Prostate gland (tissue), 2 donors: Measurements from ENCODE around the gene ZBTB37. TPM values are rescaled to one million over a fixed set of nuclear protein-coding genes. Genes with fewer than 3 reads are reported as not detected.

Source experiments
- DNase-seq: peaks from one replicate; pipeline ENCODE4 v3.0.0-alpha.2; 2019; ENCODE audit warnings: low spot score
- H3K27ac ChIP-seq, 2 donors: fragments of 200-600 bp; sonication (generic); 2 replicates each; pipeline ENCODE4 v1.5.1; 2017 to 2019
- H3K27me3 ChIP-seq: fragments of 200-600 bp; sonication (generic); replicated peaks from 2 replicates; pipeline ENCODE4 v1.5.1; 2019; ENCODE audit not compliant: insufficient read depth
- H3K36me3 ChIP-seq, 2 donors: fragments of 200-600 bp; sonication (generic); 1 replicate in 1 of 2; 2 replicates in 1 of 2; pipeline versions ENCODE4 v1.5.1 to v1.8.1; 2017 to 2019
- H3K4me1 ChIP-seq: fragments of 200-600 bp; sonication (generic); replicated peaks from 2 replicates; pipeline ENCODE4 v1.5.1; 2019
- H3K4me3 ChIP-seq, 2 donors: fragments of 200-600 bp; sonication (generic); 2 replicates each; pipeline ENCODE4 v1.5.1; 2017 to 2019
- H3K9me3 ChIP-seq: fragments of 200-600 bp; sonication (generic); 2 replicates; pipeline ENCODE4 v1.5.1; 2017
- CTCF ChIP-seq, 4 experiments: fragments of 200-600 bp in 2 of 4; fragments of 450-650 bp in 2 of 4; sonication (generic) in 2 of 4; IDR thresholded peaks; 1 replicate in 3 of 4; 2 replicates in 1 of 4; pipeline ENCODE4 v1.5.1; 2016 to 2019; ENCODE audit warnings: antibody characterized with exemption in 4 of 4, mild to moderate bottlenecking in 2 of 4, moderate library complexity in 2 of 4
- POLR2A ChIP-seq: fragments of 450-650 bp; IDR thresholded peaks from one replicate; pipeline ENCODE4 v1.6.1; 2016; ENCODE audit warnings: antibody characterized with exemption, mild to moderate bottlenecking
- POLR2AphosphoS5 ChIP-seq: sonication (generic); formaldehyde crosslinking; IDR thresholded peaks from one replicate; pipeline ENCODE4 v1.6.1; 2017; ENCODE audit warnings: antibody characterized with exemption
- WGBS: methylation state at CpG from one replicate; pipeline ENCODE4 v1.1.5; 2018; 5-methylcytosine and 5-hydroxymethylcytosine counted together
- intact Hi-C: fragments of 100-400 bp; cut with DNase I; formaldehyde crosslinking; loops from one replicate; pipeline ENCODE4 v1.14.2; 2022
- total RNA-seq, 2 donors: library from RNA; depleted of rRNA; stranded (reverse); fragments of >200 nt; gene quantifications; one replicate each; pipeline ENCODE4 v1.1.0, GENCODE V29; 2016

ZBTB37 gene, protein sequence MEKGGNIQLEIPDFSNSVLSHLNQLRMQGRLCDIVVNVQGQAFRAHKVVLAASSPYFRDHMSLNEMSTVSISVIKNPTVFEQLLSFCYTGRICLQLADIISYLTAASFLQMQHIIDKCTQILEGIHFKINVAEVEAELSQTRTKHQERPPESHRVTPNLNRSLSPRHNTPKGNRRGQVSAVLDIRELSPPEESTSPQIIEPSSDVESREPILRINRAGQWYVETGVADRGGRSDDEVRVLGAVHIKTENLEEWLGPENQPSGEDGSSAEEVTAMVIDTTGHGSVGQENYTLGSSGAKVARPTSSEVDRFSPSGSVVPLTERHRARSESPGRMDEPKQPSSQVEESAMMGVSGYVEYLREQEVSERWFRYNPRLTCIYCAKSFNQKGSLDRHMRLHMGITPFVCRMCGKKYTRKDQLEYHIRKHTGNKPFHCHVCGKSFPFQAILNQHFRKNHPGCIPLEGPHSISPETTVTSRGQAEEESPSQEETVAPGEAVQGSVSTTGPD
- 10 to 100 TPM in 1 of 2 donors, 1 to 10 TPM in 1; 6.6 to 14.7 TPM for total RNA-seq

DNA sequence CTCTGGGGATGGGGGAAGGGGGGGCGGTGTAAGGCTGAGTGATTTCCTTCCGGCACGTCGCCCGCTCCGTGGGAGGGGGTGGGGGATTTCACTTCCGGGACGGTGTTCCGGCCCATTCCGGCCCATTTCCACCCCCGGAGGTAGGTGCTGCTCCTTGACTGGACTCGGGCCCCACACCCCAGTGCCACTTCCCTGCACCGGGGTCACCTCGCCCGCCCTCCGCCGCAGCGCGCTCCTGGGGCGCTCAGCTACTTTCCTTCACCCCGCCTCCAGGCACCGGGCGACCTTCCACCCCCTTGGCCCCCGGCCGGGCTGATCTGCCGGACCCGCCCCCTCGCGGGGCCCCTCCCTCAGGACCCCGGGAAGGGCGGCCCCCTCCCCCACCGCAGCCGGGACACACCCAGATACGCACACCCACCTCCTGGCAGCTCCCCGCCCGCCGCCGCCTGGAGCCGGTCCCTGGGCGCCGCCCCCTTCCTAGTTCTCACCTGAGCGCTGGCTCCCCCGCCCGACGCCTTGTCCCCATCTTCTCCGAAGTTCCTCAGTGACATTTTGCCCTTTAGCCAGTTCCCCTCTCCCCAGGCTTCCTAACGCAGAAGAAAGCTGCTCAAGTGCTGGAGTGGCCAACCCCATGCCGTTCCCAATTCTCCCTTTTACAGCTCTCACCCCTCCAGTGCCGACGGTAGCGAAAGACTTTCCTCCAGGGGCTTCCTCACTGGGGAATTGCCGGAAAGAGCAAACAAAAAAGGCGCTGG lies at the start of gene ZBTB37:
Gene ZBTB37, plus strand, starts transcription at position 115 of the 755 bp plus-strand sequence. CDS start 1,846 bp downstream, outside the sequence.
- DNase-seq: peak; percentile 91
- TF ChIP-seq POLR2A: peak; percentile 54
- TF ChIP-seq POLR2AphosphoS5: no peak
- TF ChIP-seq CTCF (IDR thresholded peaks at IDR 0.05): no peak
- H3K36me3 ChIP-seq: no peaks in the 10 kb centered on the region
- intact Hi-C loops: no loop called here
- H3K27me3 ChIP-seq: no peaks in the 10 kb centered on the region
- peak within 1 kb of the TSS; percentile 98 to 99 for H3K27ac ChIP-seq
- H3K9me3 ChIP-seq: no peaks in the 10 kb centered on the region
- under 1% methylated on average over 41 of the region's 53 CpGs for WGBS
- peaks cover 10% of the 10 kb centered on the region for H3K4me1 ChIP-seq
- H3K4me3 ChIP-seq: peak within 1 kb of the TSS; percentile 79 to 97

- Histone ChIP-seq H3K36me3 (no peaks in the 10 kb centered on the region), H3K27ac (no peak overlapping the region), H3K4me1 (no peaks in the 10 kb centered on the region), H3K9me3 (no peaks in the 10 kb centered on the region), H3K4me3 (no peak overlapping the region), H3K27me3 (no peaks in the 10 kb centered on the region)
- WGBS: 92% methylated on average over 1 of the region's 1 CpG
- intact Hi-C loops: no loop called here
- no peak for DNase-seq
- TF ChIP-seq POLR2AphosphoS5: no peak
- TF ChIP-seq POLR2A: no peak
- no peak for TF ChIP-seq CTCF (IDR thresholded peaks at IDR 0.05)
Measured at GRCh38 chr1:173818459-173818858, 49.7 kb upstream of the ZBTB37 start.

DNA sequence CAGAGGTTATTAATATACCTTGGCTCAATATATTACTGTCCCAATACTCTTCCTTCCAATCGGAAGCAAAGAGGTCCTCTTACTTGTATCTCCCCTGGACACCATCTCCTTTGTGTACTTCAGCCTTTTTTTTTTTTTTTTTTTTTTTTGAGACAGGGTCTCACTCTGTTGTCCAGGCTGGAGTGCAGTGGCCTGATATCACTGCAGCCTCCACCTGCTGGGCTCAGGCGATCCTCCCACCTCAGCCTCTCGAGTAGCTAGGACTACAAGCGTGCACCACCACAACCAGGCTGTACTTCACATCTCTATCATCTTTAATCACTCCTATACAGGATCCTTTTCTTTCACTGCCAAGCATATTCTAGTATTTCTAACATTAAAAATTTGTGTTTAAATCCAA lies 46.5 kb upstream of the ZBTB37 start:
- TF ChIP-seq POLR2A (no peak), POLR2AphosphoS5 (no peak), CTCF (IDR thresholded peaks at IDR 0.05) (no peak)
- Histone ChIP-seq H3K36me3 (no peaks in the 10 kb centered on the region), H3K4me3 (no peak overlapping the region), H3K9me3 (no peaks in the 10 kb centered on the region), H3K27ac (no peak overlapping the region), H3K4me1 (no peaks in the 10 kb centered on the region), H3K27me3 (no peaks in the 10 kb centered on the region)
- 96% methylated on average over 4 of the region's 4 CpGs for WGBS
- intact Hi-C loops: loop anchor here (10.0 kb wide), 1 partner anchor 1077 kb away; no protein-coding TSS in a partner anchor
- DNase-seq: no peak

DNA sequence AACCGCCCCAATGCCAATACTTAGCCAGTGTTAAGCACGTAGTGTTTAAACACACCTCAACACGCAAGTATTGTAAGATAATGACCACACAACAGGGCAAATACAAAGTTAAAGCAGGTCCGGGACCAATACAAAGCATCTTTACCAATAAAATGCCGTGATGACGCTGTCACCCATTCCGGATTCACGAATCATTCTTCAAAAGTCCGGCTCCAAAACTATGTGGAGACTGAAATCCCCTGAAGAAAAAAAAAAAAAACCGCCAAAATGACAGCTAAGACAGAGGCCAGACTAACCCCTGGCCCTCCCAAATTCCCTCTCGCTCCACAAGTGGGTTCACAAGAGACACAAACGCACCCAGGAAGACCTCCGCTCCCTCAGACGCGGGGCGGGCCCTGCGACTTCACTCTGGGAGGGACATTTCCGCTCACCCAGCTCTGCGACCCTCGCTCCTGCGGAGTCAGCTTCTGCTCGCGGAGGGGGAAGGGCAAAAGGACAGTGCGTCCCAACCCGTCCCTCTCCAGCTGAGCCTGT lies 44.3 kb upstream of the ZBTB37 start:
- no peaks in the 10 kb centered on the region for H3K27me3 ChIP-seq
- H3K9me3 ChIP-seq: no peaks in the 10 kb centered on the region
- no peaks in the 10 kb centered on the region for H3K36me3 ChIP-seq
- no peak for DNase-seq
- under 1% methylated on average over 25 of the region's 25 CpGs for WGBS
- TF ChIP-seq POLR2A: no peak
- TF ChIP-seq POLR2AphosphoS5: no peak
- no peak for TF ChIP-seq CTCF (IDR thresholded peaks at IDR 0.05)
- H3K27ac ChIP-seq: peak overlapping the region; percentile 87 to 91
- intact Hi-C loops: loop anchor here (2.0 to 10.0 kb wide), 3 partner anchors 347 to 1079 kb away; partner anchors contain the start of gene PRDX6
- no peaks in the 10 kb centered on the region for H3K4me1 ChIP-seq
- H3K4me3 ChIP-seq: peak overlapping the region; percentile 55 to 62
